GM18505 (cell line): ENCODE data around the gene CLECL1.
"Not testable (repeated sequence)": the region's sequence is repeated elsewhere in the genome, so short reads cannot be mapped to it uniquely, and the experiment has no call there.

Experiments used
- ATAC-seq: cut with Tn5 transposase; IDR thresholded peaks from one replicate; pipeline ENCODE4 v1.9.1; 2021; ENCODE audit not compliant: unreplicated experiment
- POLR2A ChIP-seq: IDR thresholded peaks from 4 replicates; pipeline ENCODE4 v1.6.1; 2011; ENCODE audit warnings: borderline replicate concordance; ENCODE audit not compliant: insufficient read depth, insufficient read length; ENCODE audit errors: extremely low read depth

The CLECL1 gene

GRCh38 chr12:9702255-9702654 is 30.6 kb downstream of the CLECL1 start:
- no peak for TF ChIP-seq POLR2A
- ATAC-seq, result no peak

GRCh38 chr12:9701380-9702154 is 31.3 kb downstream of the CLECL1 start:
- peak; percentile 13 for TF ChIP-seq POLR2A
- no peak for ATAC-seq

- no peak for TF ChIP-seq POLR2A
- no peak for ATAC-seq
These were observed 32.3 kb downstream of the CLECL1 start for GRCh38 chr12:9700606-9700956.

- no peak for TF ChIP-seq POLR2A
- no peak for ATAC-seq
These were observed 32.8 kb downstream of the CLECL1 start for GRCh38 chr12:9699898-9700605.

GRCh38 chr12:9699269-9699897 is 33.5 kb downstream of the CLECL1 start:
- ATAC-seq, result no peak
- TF ChIP-seq POLR2A, result no peak

- ATAC-seq, result no peak
- TF ChIP-seq POLR2A, result peak; percentile 14
These were observed 34.2 kb downstream of the CLECL1 start for GRCh38 chr12:9698681-9699080.

GRCh38 chr12:9697619-9698018 is 35.3 kb downstream of the CLECL1 start:
- ATAC-seq, result no peak
- no peak for TF ChIP-seq POLR2A

GRCh38 chr12:9695661-9696060 is 37.2 kb downstream of the CLECL1 start:
- not testable (repeated sequence) for ATAC-seq

GRCh38 chr12:9695150-9695549 is 37.7 kb downstream of the CLECL1 start:
- not testable (repeated sequence) for ATAC-seq

- ATAC-seq, result no peak
- TF ChIP-seq POLR2A, result no peak
These were observed 38.7 kb downstream of the CLECL1 start for GRCh38 chr12:9694241-9694640.

GRCh38 chr12:9692909-9693308 is 40.0 kb downstream of the CLECL1 start:
- no peak for ATAC-seq
- TF ChIP-seq POLR2A, result no peak

- no peak for TF ChIP-seq POLR2A
- no peak for ATAC-seq
These were observed 45.7 kb downstream of the CLECL1 start for GRCh38 chr12:9687228-9687627.

- no peak for TF ChIP-seq POLR2A
- no peak for ATAC-seq
These were observed 47.0 kb downstream of the CLECL1 start for GRCh38 chr12:9685915-9686314.

- ATAC-seq, result not testable (repeated sequence)
These were observed 47.5 kb downstream of the CLECL1 start for GRCh38 chr12:9685366-9685765.

GRCh38 chr12:9682949-9683348 is 49.9 kb downstream of the CLECL1 start:
- ATAC-seq, result not testable (repeated sequence)

- ATAC-seq, result not testable (repeated sequence)
These were observed 50.4 kb downstream of the CLECL1 start for GRCh38 chr12:9682508-9682907.
